OCI-LY3 (cell line): ENCODE data around the gene TRIM41.

Experiments used
- H2AFZ ChIP-seq: fragments of 200-600, 300-600 bp; shearing (Covaris generic); 2 replicates; pipeline ENCODE4 v1.6.0; 2014; ENCODE audit warnings: antibody characterized with exemption, low read depth, low read length
- H3K27ac ChIP-seq: fragments of 200-600, 300-600 bp; sonication (generic); 2 replicates; pipeline ENCODE4 v1.5.1; 2014; ENCODE audit warnings: mild to moderate bottlenecking, low read length, moderate library complexity, mixed read lengths
- H3K27me3 ChIP-seq: fragments of 200-600, 300-600 bp; sonication (generic); 2 replicates; pipeline ENCODE4 v1.6.1; 2014; ENCODE audit warnings: low read depth, low read length, mixed read lengths
- H3K36me3 ChIP-seq: fragments of 200-600, 300-600 bp; sonication (generic); replicated peaks from 2 replicates; pipeline ENCODE3; 2014; ENCODE audit warnings: low read depth, low read length, mixed read lengths
- H3K4me1 ChIP-seq: fragments of 300-600, 200-600 bp; sonication (generic); 2 replicates; pipeline ENCODE4 v1.6.1; 2014; ENCODE audit warnings: low read length, mixed read lengths
- H3K4me2 ChIP-seq: fragments of 200-600, 300-600 bp; sonication (generic); 2 replicates; pipeline ENCODE4 v1.6.1; 2014; ENCODE audit warnings: low read length, mixed read lengths
- H3K4me3 ChIP-seq: fragments of 300-600, 200-600 bp; sonication (generic); 2 replicates; pipeline ENCODE4 v1.5.1; 2014; ENCODE audit warnings: antibody characterized with exemption, mild to moderate bottlenecking, low read length, moderate library complexity
- H3K79me2 ChIP-seq: fragments of 300-600, 200-600 bp; shearing (Covaris generic); 2 replicates; pipeline ENCODE4 v1.6.1; 2014; ENCODE audit warnings: mild to moderate bottlenecking, low read length, mixed read lengths
- H3K9ac ChIP-seq: fragments of 300-600, 200-600 bp; shearing (Covaris generic); 2 replicates; pipeline ENCODE4 v1.6.0; 2014; ENCODE audit warnings: mild to moderate bottlenecking, low read length, moderate library complexity
- H3K9me3 ChIP-seq: fragments of 200-600, 300-600 bp; shearing (Covaris generic); 2 replicates; pipeline ENCODE4 v1.6.1; 2014; ENCODE audit warnings: low read length, mixed read lengths; ENCODE audit not compliant: insufficient read depth
- H4K20me1 ChIP-seq: fragments of 200-600, 300-600 bp; sonication (generic); 2 replicates; pipeline ENCODE4 v1.6.1; 2016; ENCODE audit warnings: low read length, mixed read lengths; ENCODE audit not compliant: insufficient read depth
- CTCF ChIP-seq: fragments of 200-600, 300-600 bp; sonication (generic); IDR thresholded peaks from 2 replicates; pipeline ENCODE4 v1.5.1; 2014; ENCODE audit warnings: antibody characterized with exemption, low read length, low read depth
- EZH2phosphoT487 ChIP-seq: fragments of 200-600 bp; shearing (Covaris generic); IDR thresholded peaks from 2 replicates; pipeline ENCODE4 v1.6.1; 2018; ENCODE audit warnings: antibody characterized with exemption, mixed run types, low read depth

TRIM41 gene

GRCh38 chr5:181235323-181235688 is 12.2 kb downstream of the TRIM41 start:
- Histone ChIP-seq H3K36me3 (peaks cover 56% of the 10 kb centered on the region), H2AFZ (no peak overlapping the region), H3K79me2 (peaks cover 11% of the 10 kb centered on the region), H3K27me3 (no peaks in the 10 kb centered on the region), H4K20me1 (peaks cover 40% of the 10 kb centered on the region), H3K4me1 (no peaks in the 10 kb centered on the region), H3K4me2 (no peak overlapping the region), H3K4me3 (no peak overlapping the region), H3K9ac (no peak overlapping the region), H3K27ac (no peak overlapping the region), H3K9me3 (no peaks in the 10 kb centered on the region)
- TF ChIP-seq CTCF (no peak), EZH2phosphoT487 (no peak)

- H3K27me3 ChIP-seq = no peaks in the 10 kb centered on the region
- H3K9ac ChIP-seq = no peak overlapping the region
- no peak overlapping the region for H3K4me3 ChIP-seq
- H2AFZ ChIP-seq = no peak overlapping the region
- peaks cover 56% of the 10 kb centered on the region for H3K36me3 ChIP-seq
- no peak for TF ChIP-seq CTCF
- no peak for TF ChIP-seq EZH2phosphoT487
- H3K9me3 ChIP-seq = no peaks in the 10 kb centered on the region
- H3K27ac ChIP-seq = no peak overlapping the region
- H3K4me2 ChIP-seq = no peak overlapping the region
- peaks cover 40% of the 10 kb centered on the region for H4K20me1 ChIP-seq
- H3K4me1 ChIP-seq = no peaks in the 10 kb centered on the region
- peaks cover 14% of the 10 kb centered on the region for H3K79me2 ChIP-seq
Measured at GRCh38 chr5:181235689-181236366, 12.7 kb downstream of the TRIM41 start.

GRCh38 chr5:181236471-181236870 is 13.4 kb downstream of the TRIM41 start:
- no peak for TF ChIP-seq EZH2phosphoT487
- no peak for TF ChIP-seq CTCF
- Histone ChIP-seq H3K36me3 (peaks cover 62% of the 10 kb centered on the region), H3K9me3 (no peaks in the 10 kb centered on the region), H3K4me2 (no peak overlapping the region), H3K4me1 (peaks cover 2% of the 10 kb centered on the region; the same call in 1 of the 2 replicates), H4K20me1 (peaks cover 43% of the 10 kb centered on the region), H3K27ac (no peak overlapping the region), H3K79me2 (peaks cover 21% of the 10 kb centered on the region), H2AFZ (no peak overlapping the region), H3K27me3 (no peaks in the 10 kb centered on the region), H3K9ac (no peak overlapping the region), H3K4me3 (no peak overlapping the region)

GRCh38 chr5:181236954-181237641 is 14.0 kb downstream of the TRIM41 start:
- Histone ChIP-seq H3K27ac (no peak overlapping the region), H3K4me1 (peaks cover 8% of the 10 kb centered on the region), H3K4me3 (no peak overlapping the region), H3K4me2 (no peak overlapping the region), H3K27me3 (no peaks in the 10 kb centered on the region), H3K36me3 (peaks cover 66% of the 10 kb centered on the region), H3K79me2 (peaks cover 27% of the 10 kb centered on the region), H3K9ac (no peak overlapping the region), H2AFZ (no peak overlapping the region), H4K20me1 (peaks cover 49% of the 10 kb centered on the region), H3K9me3 (no peaks in the 10 kb centered on the region)
- TF ChIP-seq EZH2phosphoT487 = no peak
- no peak for TF ChIP-seq CTCF
